Thyroid gland (tissue), 4 donors: Measurements from ENCODE around the gene ZDHHC9.

Experiments used
- CTCF ChIP-seq, 6 experiments: fragments of 200-600 bp in 3 of 6; fragments of 450-650 bp in 3 of 6; sonication (generic) in 3 of 6; IDR thresholded peaks; one replicate each; pipeline ENCODE4 v1.5.1; 2016 to 2019; ENCODE audit warnings: antibody characterized with exemption in 6 of 6, mild to moderate bottlenecking in 2 of 6, inconsistent platforms in 1 of 6, moderate library complexity in 1 of 6
- POLR2A ChIP-seq, 2 donors: fragments of 450-650 bp; IDR thresholded peaks; one replicate each; pipeline ENCODE4 v1.6.1; 2017; ENCODE audit warnings: antibody characterized with exemption in 2 of 2, mild to moderate bottlenecking in 2 of 2, moderate library complexity in 1 of 2

- TF ChIP-seq CTCF (IDR thresholded peaks at IDR 0.05) = no peak
- TF ChIP-seq POLR2A (IDR thresholded peaks at IDR 0.05) = no peak
Measured at GRCh38 chrX:129790808-129791207, 52.9 kb downstream of the ZDHHC9 start.
